Measurements from ENCODE around the gene FNDC3B.
A peak's percentile ranks its signal among the peaks of the same experiment; 100 is the strongest.

Gene FNDC3B

GRCh38 chr3:172290457-172290856, 251.1 kb downstream of the FNDC3B start:
- Histone ChIP-seq H3K9me3 (ENCODE audit: insufficient read depth, low read depth, low read length) (no peaks in the 10 kb centered on the region), H3K4me3 (ENCODE audit: low read length, poor library complexity, severe bottlenecking) (no peak overlapping the region), H3K9ac (ENCODE audit: low read depth, low read length, poor library complexity, severe bottlenecking) (no peak overlapping the region), H4K20me1 (ENCODE audit: insufficient read depth, low read length, poor library complexity, severe bottlenecking) (no peaks in the 10 kb centered on the region), H3K9me2 (replicated peaks; ENCODE audit: low read depth, low read length) (no peaks in the 10 kb centered on the region), H3F3A (ENCODE audit: low read depth) (no peaks in the 10 kb centered on the region), H3K36me3 (ENCODE audit: insufficient read depth, low read length) (peaks cover 9% of the 10 kb centered on the region; the same call in 1 of the 2 replicates), H3K79me2 (ENCODE audit: insufficient read depth, low read length) (no peaks in the 10 kb centered on the region), H3K4me1 (ENCODE audit: insufficient read depth, low read length, poor library complexity, severe bottlenecking) (peaks cover 45% of the 10 kb centered on the region), H3K4me2 (ENCODE audit: low read depth, low read length, poor library complexity, severe bottlenecking) (no peak overlapping the region), H2AFZ (ENCODE audit: low read length) (no peak overlapping the region), H3K27me3 (ENCODE audit: insufficient read depth, low read length, poor library complexity, severe bottlenecking) (no peaks in the 10 kb centered on the region)
- TF ChIP-seq CTCF (conservative IDR thresholded peaks at IDR 0.05; ENCODE audit: low read length) = no peak
- no peak for TF ChIP-seq EZH2phosphoT487 (IDR thresholded peaks at IDR 0.05; ENCODE audit: borderline replicate concordance)

GRCh38 chr3:172291650-172292049, 252.3 kb downstream of the FNDC3B start:
- H3F3A ChIP-seq (ENCODE audit: low read depth) = no peaks in the 10 kb centered on the region
- H4K20me1 ChIP-seq (ENCODE audit: insufficient read depth, low read length, poor library complexity, severe bottlenecking) = no peaks in the 10 kb centered on the region
- no peaks in the 10 kb centered on the region for H3K27me3 ChIP-seq (ENCODE audit: insufficient read depth, low read length, poor library complexity, severe bottlenecking)
- TF ChIP-seq EZH2phosphoT487 (IDR thresholded peaks at IDR 0.05; ENCODE audit: borderline replicate concordance) (no peak), CTCF (conservative IDR thresholded peaks at IDR 0.05; ENCODE audit: low read length) (no peak)
- H3K9me3 ChIP-seq (ENCODE audit: insufficient read depth, low read depth, low read length) = no peaks in the 10 kb centered on the region
- peak overlapping the region; percentile 10 for H3K4me2 ChIP-seq (ENCODE audit: low read depth, low read length, poor library complexity, severe bottlenecking)
- peaks cover 5% of the 10 kb centered on the region; the same call in 1 of the 2 replicates for H3K36me3 ChIP-seq (ENCODE audit: insufficient read depth, low read length)
- H3K4me3 ChIP-seq (ENCODE audit: low read length, poor library complexity, severe bottlenecking) = no peak overlapping the region
- H3K9me2 ChIP-seq (replicated peaks; ENCODE audit: low read depth, low read length) = no peaks in the 10 kb centered on the region
- H2AFZ ChIP-seq (ENCODE audit: low read length) = no peak overlapping the region
- peaks cover 45% of the 10 kb centered on the region for H3K4me1 ChIP-seq (ENCODE audit: insufficient read depth, low read length, poor library complexity, severe bottlenecking)
- H3K9ac ChIP-seq (ENCODE audit: low read depth, low read length, poor library complexity, severe bottlenecking) = no peak overlapping the region
- no peaks in the 10 kb centered on the region for H3K79me2 ChIP-seq (ENCODE audit: insufficient read depth, low read length)

GRCh38 chr3:172292422-172292821, 253.0 kb downstream of the FNDC3B start:
- H3K36me3 ChIP-seq (ENCODE audit: insufficient read depth, low read length) = peaks cover 7% of the 10 kb centered on the region; the same call in 1 of the 2 replicates
- no peaks in the 10 kb centered on the region for H3F3A ChIP-seq (ENCODE audit: low read depth)
- H3K4me2 ChIP-seq (ENCODE audit: low read depth, low read length, poor library complexity, severe bottlenecking) = no peak overlapping the region
- no peaks in the 10 kb centered on the region for H3K27me3 ChIP-seq (ENCODE audit: insufficient read depth, low read length, poor library complexity, severe bottlenecking)
- no peak overlapping the region for H3K4me3 ChIP-seq (ENCODE audit: low read length, poor library complexity, severe bottlenecking)
- no peaks in the 10 kb centered on the region for H3K9me2 ChIP-seq (replicated peaks; ENCODE audit: low read depth, low read length)
- no peaks in the 10 kb centered on the region for H4K20me1 ChIP-seq (ENCODE audit: insufficient read depth, low read length, poor library complexity, severe bottlenecking)
- no peaks in the 10 kb centered on the region for H3K79me2 ChIP-seq (ENCODE audit: insufficient read depth, low read length)
- H3K4me1 ChIP-seq (ENCODE audit: insufficient read depth, low read length, poor library complexity, severe bottlenecking) = peaks cover 45% of the 10 kb centered on the region
- no peak overlapping the region for H2AFZ ChIP-seq (ENCODE audit: low read length)
- TF ChIP-seq EZH2phosphoT487 (IDR thresholded peaks at IDR 0.05; ENCODE audit: borderline replicate concordance) = no peak
- TF ChIP-seq CTCF (conservative IDR thresholded peaks at IDR 0.05; ENCODE audit: low read length) = no peak
- no peaks in the 10 kb centered on the region for H3K9me3 ChIP-seq (ENCODE audit: insufficient read depth, low read depth, low read length)
- no peak overlapping the region for H3K9ac ChIP-seq (ENCODE audit: low read depth, low read length, poor library complexity, severe bottlenecking)

Measured in Loucy (cell line).